GM18517 (cell line): ENCODE results near the gene TUBB6.
A peak's percentile ranks its signal among the peaks of the same experiment; 100 is the strongest.

ENCODE experiments used
- ATAC-seq: cut with Tn5 transposase; IDR thresholded peaks from one replicate; pipeline ENCODE4 v1.9.1; 2021; ENCODE audit warnings: mild to moderate bottlenecking, moderate library complexity; ENCODE audit not compliant: unreplicated experiment

Gene TUBB6

GRCh38 chr18:12307701-12308385 is at the start of gene TUBB6:
Gene TUBB6 (plus strand): TSS chr18:12308241. CDS start chr18:12308293, 52 bp downstream.
- ATAC-seq: peak; percentile 48

DNA sequence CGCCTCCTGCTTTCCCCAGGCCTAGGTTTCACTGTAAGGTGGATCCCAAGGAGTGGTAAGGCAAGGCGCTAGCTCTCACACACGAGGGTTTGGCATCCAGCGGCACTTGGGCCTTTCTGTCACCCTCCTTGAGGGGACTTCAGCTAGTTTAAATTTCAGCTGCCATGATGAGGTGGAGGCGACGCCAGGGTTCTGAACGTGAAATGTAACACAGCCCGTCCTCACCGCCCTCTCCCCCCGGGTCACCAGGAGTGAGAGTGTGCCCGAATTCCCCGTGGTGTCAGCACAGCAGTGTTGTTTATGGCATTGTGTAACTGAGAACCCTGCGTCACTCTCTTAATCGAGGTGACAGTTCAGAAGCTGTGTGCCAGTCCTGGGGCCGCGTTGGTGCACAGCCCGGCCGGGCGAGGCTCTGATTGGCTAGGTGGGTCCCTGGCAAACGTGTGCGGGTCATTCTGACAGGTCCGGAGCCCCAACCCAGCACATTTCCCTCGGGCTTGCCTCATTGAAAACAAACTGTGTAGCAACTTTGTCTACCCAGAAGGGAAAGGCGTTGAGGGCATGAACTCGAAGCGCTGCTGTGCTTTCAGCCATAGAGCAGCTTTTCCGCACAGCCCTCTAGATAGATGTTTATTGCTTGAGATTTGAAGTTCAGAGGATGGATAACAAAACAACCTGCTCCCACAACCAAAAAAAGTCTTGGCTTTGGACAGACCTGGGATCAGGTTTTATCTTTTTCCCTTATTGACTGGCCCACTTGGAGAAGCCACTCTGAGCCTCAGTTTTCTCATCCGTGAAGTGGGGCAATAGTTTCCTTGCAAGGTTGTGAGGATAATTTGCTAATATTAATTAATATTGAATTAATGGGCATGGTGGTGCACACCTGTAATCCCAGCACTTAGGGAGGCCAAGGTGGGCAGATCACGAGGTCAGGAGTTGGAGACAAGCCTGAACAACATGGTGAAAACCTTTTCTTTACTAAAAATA is 49.0 kb upstream of the TUBB6 start:
- ATAC-seq: no peak

- no peak for ATAC-seq
Measured at GRCh38 chr18:12262748-12263147, 45.3 kb upstream of the TUBB6 start.

GRCh38 chr18:12264864-12265263 is 43.2 kb upstream of the TUBB6 start:
- no peak for ATAC-seq

GRCh38 chr18:12271376-12272235 is 36.4 kb upstream of the TUBB6 start:
- peak; percentile 86 for ATAC-seq

DNA sequence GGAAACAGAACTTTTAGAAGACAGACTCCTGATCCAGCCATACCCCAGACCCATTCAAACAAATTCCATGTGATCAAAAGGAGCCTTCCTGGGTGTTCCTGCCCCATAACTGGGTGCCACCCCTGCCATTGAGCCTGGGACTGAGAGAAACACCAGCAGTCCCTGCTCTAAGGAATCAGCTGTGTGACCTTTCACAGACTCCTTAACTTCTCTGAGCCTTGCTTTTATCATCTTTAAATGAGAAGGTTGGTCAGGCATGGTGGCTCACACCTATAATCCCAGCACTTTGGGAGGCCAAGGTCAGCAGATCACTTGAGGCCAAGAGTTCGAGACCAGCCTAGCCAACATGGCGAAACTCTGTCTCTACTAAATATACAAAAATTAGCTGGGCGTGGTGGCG is 33.2 kb upstream of the TUBB6 start:
- ATAC-seq: no peak

DNA sequence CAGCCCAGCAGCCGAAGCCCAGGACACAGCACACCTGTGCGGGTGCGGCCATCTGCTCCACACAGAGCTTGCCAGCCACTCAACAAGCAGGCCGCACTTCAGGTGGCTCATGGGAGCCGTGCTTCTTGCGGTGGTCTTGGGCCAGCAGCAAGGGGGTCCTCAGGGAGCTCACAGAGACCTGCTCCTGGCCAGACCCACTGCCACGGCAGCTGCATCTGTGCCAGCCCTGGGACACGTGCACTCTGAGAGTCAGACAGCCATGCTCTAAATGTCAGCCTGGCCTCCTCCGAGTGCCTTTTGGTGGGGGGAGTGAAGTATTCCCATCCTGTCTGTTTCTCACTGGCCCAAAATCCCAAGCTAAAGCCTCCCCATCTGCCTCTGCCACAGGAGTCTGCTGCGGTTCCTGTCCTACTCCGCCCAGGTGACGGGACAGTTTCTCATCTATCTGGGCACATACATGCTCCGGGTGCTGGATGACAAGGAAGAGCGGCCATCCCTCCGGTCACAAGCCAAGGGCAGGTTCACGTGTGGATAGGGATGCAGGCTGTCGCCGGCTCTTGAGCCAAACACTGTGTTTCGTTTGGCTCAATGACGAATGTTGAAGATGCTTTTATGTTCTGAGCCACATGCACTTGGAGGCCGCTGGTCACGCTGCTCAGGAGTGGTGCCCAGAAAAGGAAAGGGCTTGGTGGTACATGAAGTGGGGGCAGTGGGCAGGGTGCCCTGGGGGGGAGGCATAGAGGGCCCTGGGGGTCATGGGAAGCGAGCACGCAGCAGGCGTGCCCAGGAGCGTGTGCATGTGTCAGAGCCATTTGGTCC is 31.1 kb upstream of the TUBB6 start:
- ATAC-seq: no peak

DNA sequence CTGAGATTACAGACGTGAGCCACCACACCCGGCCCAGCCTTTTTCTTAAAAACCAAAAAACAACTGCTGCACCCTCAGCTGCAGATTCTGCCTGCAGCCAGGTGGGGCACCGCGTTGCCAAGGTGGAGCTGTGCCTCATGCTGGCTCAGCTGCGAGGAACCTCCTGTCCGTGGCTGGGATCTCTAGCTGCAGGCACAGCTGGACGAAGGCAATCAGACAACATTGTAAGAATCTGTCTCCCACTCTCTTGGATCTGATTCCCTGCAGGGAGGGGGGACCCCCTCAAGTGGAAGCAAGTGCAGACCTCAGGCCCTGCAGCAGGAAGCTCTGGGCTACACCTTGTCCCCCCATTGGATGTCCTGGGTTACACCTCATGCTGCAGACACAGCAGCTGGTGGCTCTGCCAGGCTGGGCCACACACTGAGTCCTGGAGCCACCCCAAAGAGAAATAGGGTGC is 29.8 kb upstream of the TUBB6 start:
- ATAC-seq: no peak

- no peak for ATAC-seq
Measured at GRCh38 chr18:12278741-12279682, 29.0 kb upstream of the TUBB6 start.

DNA sequence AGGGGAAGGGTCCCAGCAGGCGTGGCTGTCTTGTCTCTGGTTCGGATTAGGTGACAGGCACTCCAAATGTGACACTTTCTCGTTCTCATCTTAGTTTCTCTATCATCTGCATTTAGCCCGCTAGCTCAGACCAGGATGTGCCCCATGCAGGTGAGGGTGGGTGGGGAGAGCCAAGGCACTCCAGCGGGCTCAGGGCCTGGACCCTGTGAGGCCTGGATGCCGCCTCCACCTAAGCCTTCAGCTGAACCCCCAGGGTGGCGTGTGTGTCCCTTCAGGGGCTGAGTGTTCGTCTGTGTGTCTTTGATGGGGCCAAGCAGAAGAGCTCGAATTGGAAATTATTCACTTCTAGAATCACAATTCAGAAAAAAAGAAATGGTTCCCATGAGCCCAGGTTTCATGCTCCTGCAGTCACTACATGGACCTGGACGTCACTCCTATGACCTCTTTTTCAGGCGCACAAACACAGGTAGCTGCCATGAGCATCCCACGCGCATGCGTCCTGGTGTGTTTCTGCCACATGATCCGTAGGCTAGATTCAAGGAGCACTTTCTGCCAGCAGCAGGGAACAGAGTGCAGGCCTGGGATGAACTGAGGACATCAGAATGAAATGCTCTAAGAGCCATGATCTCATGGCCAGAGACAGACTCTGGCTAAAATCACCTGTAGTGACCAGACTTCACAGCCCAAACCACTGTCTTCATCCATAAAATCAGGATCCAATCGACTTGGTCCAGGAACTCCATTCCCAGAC is 28.1 kb upstream of the TUBB6 start:
- no peak for ATAC-seq

GRCh38 chr18:12281861-12282260 is 26.2 kb upstream of the TUBB6 start:
- no peak for ATAC-seq

DNA sequence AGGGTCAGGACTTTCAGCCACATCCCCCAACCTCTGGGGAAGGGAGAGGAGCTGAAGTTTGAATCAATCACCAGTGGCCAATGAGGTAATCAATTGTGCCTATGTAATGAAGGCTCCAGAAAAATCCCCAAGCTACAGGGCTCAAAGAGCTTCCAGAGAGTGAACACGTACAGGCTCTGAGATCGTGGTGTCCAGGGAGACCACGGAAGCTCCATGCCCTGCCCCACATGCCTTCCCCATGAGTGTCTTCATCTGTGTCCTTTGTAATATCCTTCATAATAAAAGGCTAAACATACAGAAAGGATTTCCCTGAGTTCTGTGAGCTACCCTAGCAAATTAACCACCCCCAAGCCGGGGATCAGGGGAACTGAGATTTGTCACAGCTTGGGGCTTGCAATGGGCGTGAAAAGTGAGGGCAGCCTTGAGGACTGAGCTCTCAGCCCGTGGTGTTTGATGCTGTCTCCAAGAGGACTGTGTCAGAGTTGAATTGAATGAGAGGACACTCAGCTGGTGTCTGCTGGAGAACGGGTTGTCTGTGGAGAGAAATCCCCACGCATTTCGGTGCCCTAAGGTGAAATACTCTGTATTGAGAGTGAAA is 25.5 kb upstream of the TUBB6 start:
- no peak for ATAC-seq

- ATAC-seq: no peak
Measured at GRCh38 chr18:12283256-12283655, 24.8 kb upstream of the TUBB6 start.

GRCh38 chr18:12283666-12284065 is 24.4 kb upstream of the TUBB6 start:
- ATAC-seq: no peak

DNA sequence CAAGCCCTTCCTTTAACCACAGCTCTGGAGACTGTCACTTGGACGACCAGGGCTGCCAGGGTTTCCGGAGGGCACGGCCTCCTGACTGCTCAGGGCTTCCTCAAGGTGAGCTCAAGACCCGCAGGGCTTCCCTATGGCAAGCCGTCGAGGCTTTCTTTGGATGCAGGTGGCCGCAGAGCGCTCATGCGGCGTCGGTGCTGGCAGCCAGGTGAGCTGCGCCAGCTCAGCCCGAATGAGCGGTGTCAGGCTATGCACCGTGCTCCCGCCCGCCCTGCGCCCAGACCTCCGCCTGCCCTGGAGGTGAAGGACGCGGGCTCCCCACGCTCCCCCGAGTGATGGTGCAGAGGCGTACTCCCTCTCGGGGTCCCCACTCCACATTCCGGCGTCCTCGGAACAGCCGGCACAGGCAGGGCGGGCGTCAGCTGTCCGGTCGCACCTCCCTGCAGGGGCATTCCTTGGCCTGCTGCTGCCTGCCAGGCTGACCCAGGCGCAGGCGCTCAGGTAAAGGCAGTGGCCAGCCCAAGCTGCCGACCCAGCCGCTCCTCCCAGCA is 20.8 kb upstream of the TUBB6 start:
- ATAC-seq: no peak

DNA sequence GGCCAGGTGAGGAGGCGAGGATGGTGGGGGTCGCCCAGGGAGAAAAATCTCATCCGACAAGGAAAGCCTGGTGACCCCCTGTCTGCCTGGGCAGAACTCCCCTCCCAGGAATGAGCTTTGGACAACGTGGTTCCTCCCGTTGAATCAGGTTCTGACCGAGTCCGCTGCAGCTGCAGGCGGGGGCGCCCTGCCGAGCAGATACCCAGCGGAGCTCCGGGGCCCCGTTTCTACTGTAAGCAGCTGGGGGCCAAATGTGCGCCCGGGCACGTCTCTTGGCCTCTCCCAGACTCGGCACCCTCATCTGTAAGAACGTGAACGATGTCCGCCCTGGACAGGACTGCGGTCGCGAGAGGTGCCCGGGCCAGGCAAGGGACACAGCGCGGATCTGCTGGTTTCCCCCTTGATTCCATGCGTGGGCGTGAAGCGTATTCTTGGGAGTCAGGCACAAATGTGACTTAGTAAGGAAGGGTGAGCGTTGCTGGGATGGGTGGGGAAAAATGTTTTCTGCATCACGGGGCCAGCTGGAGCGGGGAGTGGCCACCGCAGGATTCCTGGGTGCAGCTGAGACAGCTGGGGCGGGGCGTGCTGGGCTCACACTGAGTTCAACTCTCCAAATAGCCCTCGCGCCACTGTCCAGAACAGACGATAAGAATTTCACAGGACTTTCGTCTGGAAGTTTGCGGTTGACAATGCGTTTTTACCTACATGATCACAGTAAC is 20.2 kb upstream of the TUBB6 start:
- ATAC-seq: no peak

GRCh38 chr18:12288403-12288755 is 19.7 kb upstream of the TUBB6 start:
- no peak for ATAC-seq
